Measurements from ENCODE around the gene TCERG1L.

The TCERG1L gene

GRCh38 chr10:131300508-131300907 is 11.0 kb downstream of the TCERG1L start:
- no peak for TF ChIP-seq POLR2AphosphoS5 (IDR thresholded peaks at IDR 0.05; ENCODE audit: low read depth, low read length)

DNA sequence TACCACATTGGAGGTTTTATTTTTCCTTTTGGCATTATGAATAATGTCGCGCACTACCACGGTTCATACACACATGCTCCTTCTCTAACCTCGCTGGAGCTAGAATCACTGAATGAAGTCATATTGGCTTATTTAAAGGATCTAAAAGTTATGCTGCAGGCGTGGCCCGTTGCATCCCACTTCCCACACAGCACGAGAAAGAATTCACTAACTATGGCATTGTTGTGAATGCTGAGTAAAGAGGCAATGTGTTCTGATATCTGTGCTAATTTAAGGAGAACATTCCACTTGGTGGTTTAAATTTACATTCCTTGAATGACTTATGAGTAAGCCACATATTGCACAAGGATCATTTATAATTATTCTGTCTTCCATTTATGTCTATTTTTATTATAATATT is 20.7 kb downstream of the TCERG1L start:
- no peak for TF ChIP-seq SIN3A (IDR thresholded peaks at IDR 0.05; ENCODE audit: borderline replicate concordance, insufficient read depth, low read length)
- no peak for TF ChIP-seq TAF1 (IDR thresholded peaks at IDR 0.05; ENCODE audit: borderline replicate concordance, insufficient read depth, low read length)
- TF ChIP-seq, protein P1, sequence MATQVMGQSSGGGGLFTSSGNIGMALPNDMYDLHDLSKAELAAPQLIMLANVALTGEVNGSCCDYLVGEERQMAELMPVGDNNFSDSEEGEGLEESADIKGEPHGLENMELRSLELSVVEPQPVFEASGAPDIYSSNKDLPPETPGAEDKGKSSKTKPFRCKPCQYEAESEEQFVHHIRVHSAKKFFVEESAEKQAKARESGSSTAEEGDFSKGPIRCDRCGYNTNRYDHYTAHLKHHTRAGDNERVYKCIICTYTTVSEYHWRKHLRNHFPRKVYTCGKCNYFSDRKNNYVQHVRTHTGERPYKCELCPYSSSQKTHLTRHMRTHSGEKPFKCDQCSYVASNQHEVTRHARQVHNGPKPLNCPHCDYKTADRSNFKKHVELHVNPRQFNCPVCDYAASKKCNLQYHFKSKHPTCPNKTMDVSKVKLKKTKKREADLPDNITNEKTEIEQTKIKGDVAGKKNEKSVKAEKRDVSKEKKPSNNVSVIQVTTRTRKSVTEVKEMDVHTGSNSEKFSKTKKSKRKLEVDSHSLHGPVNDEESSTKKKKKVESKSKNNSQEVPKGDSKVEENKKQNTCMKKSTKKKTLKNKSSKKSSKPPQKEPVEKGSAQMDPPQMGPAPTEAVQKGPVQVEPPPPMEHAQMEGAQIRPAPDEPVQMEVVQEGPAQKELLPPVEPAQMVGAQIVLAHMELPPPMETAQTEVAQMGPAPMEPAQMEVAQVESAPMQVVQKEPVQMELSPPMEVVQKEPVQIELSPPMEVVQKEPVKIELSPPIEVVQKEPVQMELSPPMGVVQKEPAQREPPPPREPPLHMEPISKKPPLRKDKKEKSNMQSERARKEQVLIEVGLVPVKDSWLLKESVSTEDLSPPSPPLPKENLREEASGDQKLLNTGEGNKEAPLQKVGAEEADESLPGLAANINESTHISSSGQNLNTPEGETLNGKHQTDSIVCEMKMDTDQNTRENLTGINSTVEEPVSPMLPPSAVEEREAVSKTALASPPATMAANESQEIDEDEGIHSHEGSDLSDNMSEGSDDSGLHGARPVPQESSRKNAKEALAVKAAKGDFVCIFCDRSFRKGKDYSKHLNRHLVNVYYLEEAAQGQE (IDR thresholded peaks at IDR 0.05; ENCODE audit: insufficient read depth in 1 of 2, low read depth in 2 of 2, low read length in 2 of 2): no peak
- TF ChIP-seq POLR2AphosphoS5 (IDR thresholded peaks at IDR 0.05; ENCODE audit: low read depth, low read length): no peak
- no peak for TF ChIP-seq FOXP2 (optimal IDR thresholded peaks at IDR 0.05; ENCODE audit: borderline replicate concordance, extremely low read depth, extremely low read length, insufficient read depth)

DNA sequence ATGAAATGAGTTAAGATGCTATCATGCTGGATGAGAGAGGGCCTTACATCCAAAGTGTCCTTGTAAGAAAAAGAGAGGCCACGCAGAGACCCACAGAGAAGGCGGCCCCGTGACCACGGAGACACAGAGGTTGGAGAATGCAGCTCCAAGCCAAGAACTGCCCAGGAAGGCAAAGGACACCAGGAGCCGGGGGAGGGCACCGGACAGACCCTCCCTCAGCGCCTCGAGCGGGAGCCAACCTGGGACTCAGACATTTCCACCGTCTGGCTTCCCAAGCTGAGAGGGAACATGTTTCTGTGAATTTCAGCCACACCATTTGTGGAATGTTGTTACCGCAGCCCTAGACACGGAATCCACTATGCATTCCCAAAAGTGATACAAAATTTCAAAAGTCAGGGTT is 22.9 kb downstream of the TCERG1L start:
- no peak for TF ChIP-seq FOXP2 (optimal IDR thresholded peaks at IDR 0.05; ENCODE audit: borderline replicate concordance, extremely low read depth, extremely low read length, insufficient read depth)

- TF ChIP-seq TAF1 (IDR thresholded peaks at IDR 0.05; ENCODE audit: borderline replicate concordance, insufficient read depth, low read length): no peak
- TF ChIP-seq, protein P1 (IDR thresholded peaks at IDR 0.05; ENCODE audit: insufficient read depth in 1 of 2, low read depth in 2 of 2, low read length in 2 of 2): no peak
- no peak for TF ChIP-seq POLR2AphosphoS5 (IDR thresholded peaks at IDR 0.05; ENCODE audit: low read depth, low read length)
- no peak for TF ChIP-seq FOXP2 (optimal IDR thresholded peaks at IDR 0.05; ENCODE audit: borderline replicate concordance, extremely low read depth, extremely low read length, insufficient read depth)
- TF ChIP-seq SIN3A (IDR thresholded peaks at IDR 0.05; ENCODE audit: borderline replicate concordance, insufficient read depth, low read length): no peak
Observed at GRCh38 chr10:131282961-131283360, 28.6 kb downstream of the TCERG1L start.

- no peak for TF ChIP-seq POLR2AphosphoS5 (IDR thresholded peaks at IDR 0.05; ENCODE audit: low read depth, low read length)
- TF ChIP-seq SIN3A (IDR thresholded peaks at IDR 0.05; ENCODE audit: borderline replicate concordance, insufficient read depth, low read length): no peak
- TF ChIP-seq, protein P1 (IDR thresholded peaks at IDR 0.05; ENCODE audit: insufficient read depth in 1 of 2, low read depth in 2 of 2, low read length in 2 of 2): no peak
- no peak for TF ChIP-seq FOXP2 (optimal IDR thresholded peaks at IDR 0.05; ENCODE audit: borderline replicate concordance, extremely low read depth, extremely low read length, insufficient read depth)
- no peak for TF ChIP-seq TAF1 (IDR thresholded peaks at IDR 0.05; ENCODE audit: borderline replicate concordance, insufficient read depth, low read length)
Observed at GRCh38 chr10:131280101-131280500, 31.4 kb downstream of the TCERG1L start.

GRCh38 chr10:131279516-131279915 is 32.0 kb downstream of the TCERG1L start:
- TF ChIP-seq TAF1 (IDR thresholded peaks at IDR 0.05; ENCODE audit: borderline replicate concordance, insufficient read depth, low read length): no peak
- TF ChIP-seq SIN3A (IDR thresholded peaks at IDR 0.05; ENCODE audit: borderline replicate concordance, insufficient read depth, low read length): no peak
- TF ChIP-seq FOXP2 (optimal IDR thresholded peaks at IDR 0.05; ENCODE audit: borderline replicate concordance, extremely low read depth, extremely low read length, insufficient read depth): no peak
- TF ChIP-seq, protein P1 (IDR thresholded peaks at IDR 0.05; ENCODE audit: insufficient read depth in 1 of 2, low read depth in 2 of 2, low read length in 2 of 2): no peak
- TF ChIP-seq POLR2AphosphoS5 (IDR thresholded peaks at IDR 0.05; ENCODE audit: low read depth, low read length): no peak
